Omental fat pad (tissue), 4 donors: ENCODE measurements around the gene ETV7. TPM values are rescaled to one million over a fixed set of nuclear protein-coding genes. Genes with fewer than 3 reads are reported as not detected.

Experiments used
- ATAC-seq: fragments of 150-250 bp; one replicate; pipeline ENCODE4 v1.9.1; 2016; ENCODE audit warnings: mild to moderate bottlenecking, moderate library complexity; ENCODE audit not compliant: low FRiP score
- DNase-seq: peaks from one replicate; pipeline ENCODE4 v3.0.0-alpha.2; 2019; ENCODE audit warnings: low spot score
- total RNA-seq, 4 donors: library from RNA; depleted of rRNA; stranded (reverse); fragments of >200 nt; gene quantifications; one replicate each; pipeline ENCODE4 v1.1.0, GENCODE V29; 2016
- TF ChIP-seq, protein P1 (sequence below), 3 donors: fragments of 450-650 bp; IDR thresholded peaks; one replicate each; pipeline ENCODE4 v1.5.1; 2016 to 2017; ENCODE audit warnings: antibody characterized with exemption in 3 of 3, mild to moderate bottlenecking in 3 of 3, moderate library complexity in 2 of 3

Gene ETV7
- total RNA-seq, 4 donors from 2014 or later, result 0.56 to 5.9 (median 2.8) TPM

DNA sequence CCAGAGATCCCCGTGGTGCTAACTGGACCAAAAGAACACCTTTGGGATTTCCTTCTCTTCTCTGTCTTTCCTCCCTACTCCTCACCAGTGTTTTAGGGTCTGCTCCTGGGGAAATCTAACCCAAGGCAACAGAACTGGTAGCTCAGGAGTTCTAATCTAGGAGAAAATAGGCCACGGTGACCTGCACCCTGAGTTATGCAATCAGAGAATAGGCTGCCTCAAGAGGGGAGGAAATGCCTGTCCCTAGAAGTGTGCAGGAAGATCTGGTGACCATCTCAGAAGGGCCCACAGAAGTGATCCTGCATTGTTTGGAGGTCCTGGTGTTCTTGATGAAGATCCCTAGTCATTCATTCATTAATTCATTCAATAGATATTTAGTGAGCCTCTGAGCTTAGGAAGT is 3.4 kb downstream of the ETV7 start:
- no peak for DNase-seq
- ATAC-seq, result no peak
- TF ChIP-seq, protein P1, sequence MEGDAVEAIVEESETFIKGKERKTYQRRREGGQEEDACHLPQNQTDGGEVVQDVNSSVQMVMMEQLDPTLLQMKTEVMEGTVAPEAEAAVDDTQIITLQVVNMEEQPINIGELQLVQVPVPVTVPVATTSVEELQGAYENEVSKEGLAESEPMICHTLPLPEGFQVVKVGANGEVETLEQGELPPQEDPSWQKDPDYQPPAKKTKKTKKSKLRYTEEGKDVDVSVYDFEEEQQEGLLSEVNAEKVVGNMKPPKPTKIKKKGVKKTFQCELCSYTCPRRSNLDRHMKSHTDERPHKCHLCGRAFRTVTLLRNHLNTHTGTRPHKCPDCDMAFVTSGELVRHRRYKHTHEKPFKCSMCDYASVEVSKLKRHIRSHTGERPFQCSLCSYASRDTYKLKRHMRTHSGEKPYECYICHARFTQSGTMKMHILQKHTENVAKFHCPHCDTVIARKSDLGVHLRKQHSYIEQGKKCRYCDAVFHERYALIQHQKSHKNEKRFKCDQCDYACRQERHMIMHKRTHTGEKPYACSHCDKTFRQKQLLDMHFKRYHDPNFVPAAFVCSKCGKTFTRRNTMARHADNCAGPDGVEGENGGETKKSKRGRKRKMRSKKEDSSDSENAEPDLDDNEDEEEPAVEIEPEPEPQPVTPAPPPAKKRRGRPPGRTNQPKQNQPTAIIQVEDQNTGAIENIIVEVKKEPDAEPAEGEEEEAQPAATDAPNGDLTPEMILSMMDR (IDR thresholded peaks at IDR 0.05), result no peak

DNA sequence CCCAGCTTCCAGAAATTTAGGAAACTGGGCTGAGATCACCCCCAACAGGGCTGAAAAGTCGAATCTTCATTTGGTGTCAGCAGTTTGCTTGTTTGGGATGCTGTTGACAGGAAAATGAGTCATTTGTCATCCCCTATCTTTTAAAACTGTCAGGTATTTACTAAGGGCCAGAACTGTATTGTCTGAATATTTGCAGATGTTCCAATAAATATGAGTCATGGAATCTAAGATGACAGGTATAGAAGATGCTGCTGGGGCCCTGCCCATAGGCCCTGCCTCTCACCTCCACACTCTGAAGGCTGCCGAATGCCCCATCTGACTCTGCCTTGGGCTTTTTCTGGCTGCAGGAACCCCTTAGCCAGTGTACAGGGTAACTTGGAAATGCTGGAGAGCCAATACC is 3.9 kb downstream of the ETV7 start:
- TF ChIP-seq, protein P1 (IDR thresholded peaks at IDR 0.05), result no peak
- DNase-seq (no peak), ATAC-seq (no peak)

DNA sequence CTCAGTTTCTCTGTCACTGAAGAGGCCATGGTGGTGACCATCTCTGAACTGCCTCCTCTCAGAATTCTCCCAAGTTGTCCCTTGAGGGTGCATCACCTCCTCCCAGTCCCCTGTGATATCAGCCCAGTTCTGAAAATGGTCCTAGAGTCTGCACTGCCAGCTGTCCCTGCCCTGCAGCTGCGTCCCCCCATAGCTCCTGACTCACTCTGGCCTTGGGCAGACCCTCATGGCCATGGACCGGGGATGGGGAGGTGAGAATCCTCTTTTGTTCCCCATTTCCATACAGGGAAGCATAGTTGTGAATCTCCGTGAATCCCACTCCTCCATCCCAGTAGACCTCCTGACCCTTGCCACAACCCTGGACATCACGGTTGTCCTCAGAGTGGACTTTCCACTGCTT is 4.5 kb downstream of the ETV7 start:
- DNase-seq (no peak), ATAC-seq (no peak)
- TF ChIP-seq, protein P1 (IDR thresholded peaks at IDR 0.05), result no peak

DNA sequence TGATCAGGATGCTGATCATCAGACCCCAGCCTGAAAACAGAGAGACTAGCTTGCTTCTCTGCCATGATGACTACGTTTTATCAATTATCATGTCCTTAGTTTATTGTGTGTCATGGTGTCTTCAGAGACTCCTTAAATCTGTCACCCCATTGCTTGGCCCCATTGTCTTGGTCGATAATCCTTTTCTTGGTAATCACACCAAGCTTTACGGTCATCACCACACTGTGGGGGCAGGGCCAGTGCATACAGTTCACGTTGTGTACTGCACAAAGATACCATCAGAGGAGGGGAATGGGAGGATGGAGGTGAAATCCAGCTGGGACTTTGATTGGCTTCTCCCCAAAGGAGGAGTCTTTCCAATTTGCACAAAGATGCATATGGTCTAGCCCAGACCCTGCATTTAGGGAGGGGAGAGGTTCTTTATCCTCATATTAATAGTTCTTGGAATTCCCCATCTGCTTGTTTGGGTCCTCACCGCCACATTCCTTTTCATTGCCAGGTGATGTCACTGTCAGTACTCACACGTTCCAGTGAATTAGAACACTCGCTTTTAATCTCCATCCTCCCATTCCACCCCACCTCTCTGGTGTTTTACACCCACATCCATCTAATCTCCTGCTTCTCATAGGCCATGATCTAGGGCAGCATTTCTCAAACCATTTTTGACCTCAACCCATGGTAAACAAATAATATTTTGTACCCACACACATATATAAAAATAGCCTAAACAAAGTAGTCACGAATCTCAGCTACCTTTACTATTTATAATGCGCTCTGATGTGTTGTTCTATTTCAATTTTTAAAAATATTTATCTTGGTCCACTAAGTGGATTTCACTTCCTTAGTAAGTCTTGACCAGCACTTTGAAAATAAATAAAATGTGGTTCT is 5.7 kb downstream of the ETV7 start:
- TF ChIP-seq, protein P1 (IDR thresholded peaks at IDR 0.05), result no peak
- DNase-seq (no peak), ATAC-seq (no peak)

DNA sequence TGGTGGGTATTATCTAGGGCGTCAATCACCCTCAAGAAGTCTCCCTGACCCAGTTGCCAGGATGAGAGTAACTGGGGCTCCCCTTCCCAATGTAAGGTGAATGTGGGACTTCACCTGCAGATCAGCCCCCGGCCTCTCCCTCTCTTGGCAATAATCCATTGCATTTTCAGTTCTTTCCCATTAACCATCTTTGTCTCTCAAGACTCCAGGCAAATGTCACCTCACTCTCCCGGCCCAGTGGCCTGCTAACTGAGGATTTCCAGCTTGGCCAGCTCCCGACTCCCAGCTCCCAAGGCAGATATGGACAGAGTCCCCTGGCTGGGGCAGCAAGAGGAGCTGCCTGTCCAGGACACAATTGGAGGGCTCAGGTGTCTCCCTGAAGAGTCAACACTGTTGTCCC is 7.3 kb downstream of the ETV7 start:
- ATAC-seq, result no peak
- TF ChIP-seq, protein P1 (IDR thresholded peaks at IDR 0.05), result no peak
- DNase-seq, result no peak

DNA sequence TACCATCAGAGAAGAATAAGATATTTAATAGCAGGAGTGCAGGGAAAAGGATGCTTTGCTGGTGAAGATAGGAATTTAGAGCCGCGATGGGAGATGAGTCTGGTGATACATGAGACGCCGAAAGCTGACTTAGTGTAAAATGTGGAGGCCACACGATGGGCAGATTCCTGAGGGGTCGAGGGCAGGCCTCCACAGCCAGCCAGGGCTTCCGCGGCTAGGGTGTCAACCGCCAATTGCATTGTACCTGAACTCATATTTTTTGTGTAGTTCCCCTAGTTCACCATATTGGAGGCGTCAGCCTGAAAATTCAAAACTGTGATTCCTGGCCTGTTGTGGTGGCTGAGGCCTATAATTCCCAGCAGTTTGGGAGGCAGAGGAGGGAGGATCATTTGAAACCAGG is 8.5 kb downstream of the ETV7 start:
- ATAC-seq, result no peak
- TF ChIP-seq, protein P1 (IDR thresholded peaks at IDR 0.05), result no peak
- no peak for DNase-seq
